Uterus (tissue), 2 donors: ENCODE measurements around the gene FZD4.

ENCODE experiments used
- POLR2A ChIP-seq, 2 donors: fragments of 450-650 bp; IDR thresholded peaks; one replicate each; pipeline ENCODE4 v1.6.1; 2016; ENCODE audit warnings: antibody characterized with exemption in 2 of 2, mild to moderate bottlenecking in 1 of 2, moderate library complexity in 1 of 2
- TF ChIP-seq, protein P1 (sequence below), 4 experiments: fragments of 200-600 bp in 2 of 4; fragments of 450-650 bp in 2 of 4; sonication (generic) in 2 of 4; IDR thresholded peaks; one replicate each; pipeline ENCODE4 v1.5.1; 2016 to 2019; ENCODE audit warnings: antibody characterized with exemption in 4 of 4, mild to moderate bottlenecking in 2 of 4, moderate library complexity in 1 of 4

DNA sequence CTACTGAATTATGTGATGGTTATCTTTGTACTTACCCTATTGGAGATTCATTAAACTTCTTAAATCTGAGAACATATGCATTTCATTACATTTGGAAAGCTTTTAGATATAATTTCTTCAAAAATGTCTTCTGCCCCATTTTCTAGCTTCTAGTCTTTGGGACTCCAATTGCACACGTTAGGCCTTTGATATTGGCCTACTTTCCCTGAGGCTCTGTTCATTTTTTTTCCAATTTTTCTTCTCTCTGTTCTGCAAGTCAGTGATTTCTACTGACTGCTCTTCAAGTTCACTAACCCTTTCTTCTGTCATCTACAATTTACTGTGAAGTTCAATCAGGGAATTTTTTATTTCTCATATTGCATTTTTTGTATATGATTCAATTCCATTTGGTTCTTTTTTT, 43.0 kb downstream of the FZD4 start:
- TF ChIP-seq, protein P1, sequence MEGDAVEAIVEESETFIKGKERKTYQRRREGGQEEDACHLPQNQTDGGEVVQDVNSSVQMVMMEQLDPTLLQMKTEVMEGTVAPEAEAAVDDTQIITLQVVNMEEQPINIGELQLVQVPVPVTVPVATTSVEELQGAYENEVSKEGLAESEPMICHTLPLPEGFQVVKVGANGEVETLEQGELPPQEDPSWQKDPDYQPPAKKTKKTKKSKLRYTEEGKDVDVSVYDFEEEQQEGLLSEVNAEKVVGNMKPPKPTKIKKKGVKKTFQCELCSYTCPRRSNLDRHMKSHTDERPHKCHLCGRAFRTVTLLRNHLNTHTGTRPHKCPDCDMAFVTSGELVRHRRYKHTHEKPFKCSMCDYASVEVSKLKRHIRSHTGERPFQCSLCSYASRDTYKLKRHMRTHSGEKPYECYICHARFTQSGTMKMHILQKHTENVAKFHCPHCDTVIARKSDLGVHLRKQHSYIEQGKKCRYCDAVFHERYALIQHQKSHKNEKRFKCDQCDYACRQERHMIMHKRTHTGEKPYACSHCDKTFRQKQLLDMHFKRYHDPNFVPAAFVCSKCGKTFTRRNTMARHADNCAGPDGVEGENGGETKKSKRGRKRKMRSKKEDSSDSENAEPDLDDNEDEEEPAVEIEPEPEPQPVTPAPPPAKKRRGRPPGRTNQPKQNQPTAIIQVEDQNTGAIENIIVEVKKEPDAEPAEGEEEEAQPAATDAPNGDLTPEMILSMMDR (IDR thresholded peaks at IDR 0.05), result no peak
- no peak for TF ChIP-seq POLR2A (IDR thresholded peaks at IDR 0.05)
